HL-60 (cell line): ENCODE data around the gene NOX5.

Experiments
- DNase-seq, 2 experiments: peaks; one replicate each; pipeline ENCODE4 v3.0.0-alpha.2; 2010 to 2020; ENCODE audit warnings: low read depth in 1 of 2, low spot score in 1 of 2
- H3K27ac ChIP-seq: fragments of 250-450 bp; sonication (Bioruptor Pico); replicated peaks from 2 replicates; pipeline ENCODE4 v1.5.1; 2020; ENCODE audit warnings: mild to moderate bottlenecking, moderate library complexity
- H3K27me3 ChIP-seq: fragments of 250-450 bp; sonication (Bioruptor Pico); 2 replicates; pipeline ENCODE4 v1.5.1; 2021; ENCODE audit warnings: mild to moderate bottlenecking, moderate library complexity; ENCODE audit not compliant: insufficient read depth, poor library complexity, severe bottlenecking
- H3K4me3 ChIP-seq: replicated peaks from 2 replicates; pipeline ENCODE4 v1.5.1; 2011; ENCODE audit warnings: mild to moderate bottlenecking, control low read depth, low read length; ENCODE audit not compliant: insufficient read depth
- GABPA ChIP-seq: IDR thresholded peaks from 2 replicates; pipeline ENCODE4 v1.6.1; 2012; ENCODE audit warnings: low read depth
- POLR2AphosphoS5 ChIP-seq: IDR thresholded peaks from 2 replicates; pipeline ENCODE4 v1.6.1; 2012; ENCODE audit warnings: low read depth
- SPI1 ChIP-seq: IDR thresholded peaks from 2 replicates; pipeline ENCODE4 v1.6.1; 2012; ENCODE audit warnings: low read depth, mild to moderate bottlenecking, borderline replicate concordance
- TF ChIP-seq, protein P1 (sequence below): IDR thresholded peaks from one replicate; pipeline ENCODE4 v1.5.1; 2011; ENCODE audit warnings: low read length, control low read depth, inconsistent platforms; ENCODE audit not compliant: insufficient read depth
- TF ChIP-seq, protein P2 (sequence below): IDR thresholded peaks from 2 replicates; pipeline ENCODE4 v1.6.1; 2012; ENCODE audit warnings: low read depth; ENCODE audit not compliant: insufficient replicate concordance

The NOX5 gene

DNA sequence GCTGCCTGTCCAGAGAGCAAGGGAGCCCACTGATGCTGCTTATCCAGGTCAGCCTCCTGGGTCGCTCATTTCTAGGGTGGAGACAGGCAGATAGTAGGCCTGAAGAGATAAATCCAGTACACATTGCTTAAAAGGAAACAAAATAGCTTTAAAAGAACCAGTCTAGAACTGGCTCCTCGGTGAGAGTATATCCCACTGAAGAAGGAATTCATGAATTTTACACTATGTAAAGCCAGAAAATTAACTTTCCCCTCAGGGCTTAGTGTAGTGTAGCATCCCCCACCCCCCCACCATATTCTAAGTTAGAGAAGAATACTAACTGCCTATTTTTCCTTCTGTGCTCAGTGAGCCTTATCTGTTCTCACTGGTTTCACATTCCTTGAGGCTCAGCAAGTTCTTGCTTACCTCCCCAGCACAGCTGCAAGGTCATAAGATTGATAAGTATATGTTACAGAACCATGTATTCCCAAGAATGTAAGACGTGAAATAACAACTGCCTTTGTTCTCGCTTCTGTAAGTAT lies 30.5 kb upstream of the NOX5 start:
- no peak overlapping the region for H3K27ac ChIP-seq
- H3K4me3 ChIP-seq: no peak overlapping the region
- no peak for DNase-seq
- no peak for TF ChIP-seq GABPA
- TF ChIP-seq, protein P1, sequence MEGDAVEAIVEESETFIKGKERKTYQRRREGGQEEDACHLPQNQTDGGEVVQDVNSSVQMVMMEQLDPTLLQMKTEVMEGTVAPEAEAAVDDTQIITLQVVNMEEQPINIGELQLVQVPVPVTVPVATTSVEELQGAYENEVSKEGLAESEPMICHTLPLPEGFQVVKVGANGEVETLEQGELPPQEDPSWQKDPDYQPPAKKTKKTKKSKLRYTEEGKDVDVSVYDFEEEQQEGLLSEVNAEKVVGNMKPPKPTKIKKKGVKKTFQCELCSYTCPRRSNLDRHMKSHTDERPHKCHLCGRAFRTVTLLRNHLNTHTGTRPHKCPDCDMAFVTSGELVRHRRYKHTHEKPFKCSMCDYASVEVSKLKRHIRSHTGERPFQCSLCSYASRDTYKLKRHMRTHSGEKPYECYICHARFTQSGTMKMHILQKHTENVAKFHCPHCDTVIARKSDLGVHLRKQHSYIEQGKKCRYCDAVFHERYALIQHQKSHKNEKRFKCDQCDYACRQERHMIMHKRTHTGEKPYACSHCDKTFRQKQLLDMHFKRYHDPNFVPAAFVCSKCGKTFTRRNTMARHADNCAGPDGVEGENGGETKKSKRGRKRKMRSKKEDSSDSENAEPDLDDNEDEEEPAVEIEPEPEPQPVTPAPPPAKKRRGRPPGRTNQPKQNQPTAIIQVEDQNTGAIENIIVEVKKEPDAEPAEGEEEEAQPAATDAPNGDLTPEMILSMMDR: no peak
- TF ChIP-seq, protein P2, sequence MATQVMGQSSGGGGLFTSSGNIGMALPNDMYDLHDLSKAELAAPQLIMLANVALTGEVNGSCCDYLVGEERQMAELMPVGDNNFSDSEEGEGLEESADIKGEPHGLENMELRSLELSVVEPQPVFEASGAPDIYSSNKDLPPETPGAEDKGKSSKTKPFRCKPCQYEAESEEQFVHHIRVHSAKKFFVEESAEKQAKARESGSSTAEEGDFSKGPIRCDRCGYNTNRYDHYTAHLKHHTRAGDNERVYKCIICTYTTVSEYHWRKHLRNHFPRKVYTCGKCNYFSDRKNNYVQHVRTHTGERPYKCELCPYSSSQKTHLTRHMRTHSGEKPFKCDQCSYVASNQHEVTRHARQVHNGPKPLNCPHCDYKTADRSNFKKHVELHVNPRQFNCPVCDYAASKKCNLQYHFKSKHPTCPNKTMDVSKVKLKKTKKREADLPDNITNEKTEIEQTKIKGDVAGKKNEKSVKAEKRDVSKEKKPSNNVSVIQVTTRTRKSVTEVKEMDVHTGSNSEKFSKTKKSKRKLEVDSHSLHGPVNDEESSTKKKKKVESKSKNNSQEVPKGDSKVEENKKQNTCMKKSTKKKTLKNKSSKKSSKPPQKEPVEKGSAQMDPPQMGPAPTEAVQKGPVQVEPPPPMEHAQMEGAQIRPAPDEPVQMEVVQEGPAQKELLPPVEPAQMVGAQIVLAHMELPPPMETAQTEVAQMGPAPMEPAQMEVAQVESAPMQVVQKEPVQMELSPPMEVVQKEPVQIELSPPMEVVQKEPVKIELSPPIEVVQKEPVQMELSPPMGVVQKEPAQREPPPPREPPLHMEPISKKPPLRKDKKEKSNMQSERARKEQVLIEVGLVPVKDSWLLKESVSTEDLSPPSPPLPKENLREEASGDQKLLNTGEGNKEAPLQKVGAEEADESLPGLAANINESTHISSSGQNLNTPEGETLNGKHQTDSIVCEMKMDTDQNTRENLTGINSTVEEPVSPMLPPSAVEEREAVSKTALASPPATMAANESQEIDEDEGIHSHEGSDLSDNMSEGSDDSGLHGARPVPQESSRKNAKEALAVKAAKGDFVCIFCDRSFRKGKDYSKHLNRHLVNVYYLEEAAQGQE: no peak
- TF ChIP-seq SPI1: no peak
- TF ChIP-seq POLR2AphosphoS5: no peak
- no peaks in the 10 kb centered on the region for H3K27me3 ChIP-seq

DNA sequence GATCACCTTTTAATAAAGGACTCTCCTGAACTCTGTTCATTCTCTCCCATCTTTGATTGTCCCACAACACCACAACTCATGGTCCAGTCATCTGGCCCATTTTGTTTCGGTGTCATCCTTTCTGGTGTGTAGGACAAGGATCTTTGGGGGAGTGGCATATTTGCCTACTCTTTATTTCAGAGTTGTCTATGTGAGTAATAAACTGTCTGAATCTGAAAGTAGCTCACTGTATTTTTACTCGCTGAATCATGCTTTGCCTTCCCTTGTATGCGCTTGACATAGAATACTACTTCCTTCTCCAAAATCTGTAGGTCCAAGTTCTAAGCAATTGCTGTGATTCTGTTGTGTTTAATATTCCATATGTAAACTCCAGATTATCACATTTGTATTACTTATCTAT lies 29.9 kb upstream of the NOX5 start:
- TF ChIP-seq POLR2AphosphoS5 (no peak), SPI1 (no peak), GABPA (no peak)
- TF ChIP-seq, protein P1: no peak
- TF ChIP-seq, protein P2: no peak
- no peak for DNase-seq
- Histone ChIP-seq H3K27ac (no peak overlapping the region), H3K4me3 (no peak overlapping the region), H3K27me3 (no peaks in the 10 kb centered on the region)

DNA sequence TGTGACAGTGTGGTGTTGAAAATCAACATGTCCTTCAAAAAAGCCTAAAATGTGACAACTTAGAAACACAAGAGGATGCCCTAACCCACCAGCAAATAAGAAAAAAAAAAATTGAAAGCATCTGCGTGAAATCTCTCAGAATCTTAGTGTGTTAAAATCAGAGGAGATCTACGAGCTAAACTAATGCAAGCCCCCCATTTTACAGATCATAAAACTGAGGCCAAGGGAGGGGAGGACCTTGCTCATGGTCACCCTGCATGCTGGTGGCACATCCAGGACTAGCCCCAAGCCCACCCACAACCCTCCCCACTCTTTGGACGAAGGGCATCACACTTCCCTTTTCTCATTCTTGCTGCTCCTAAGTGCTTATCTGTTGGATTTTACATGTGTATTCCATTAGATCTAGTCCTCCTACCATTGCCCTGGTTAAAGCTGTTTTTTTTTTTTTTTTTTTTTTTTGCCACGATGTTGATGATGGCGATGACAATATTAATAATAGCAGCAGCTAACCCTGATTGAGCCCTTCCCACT lies 29.1 kb upstream of the NOX5 start:
- no peak for DNase-seq
- no peak overlapping the region for H3K4me3 ChIP-seq
- H3K27ac ChIP-seq: no peak overlapping the region
- TF ChIP-seq SPI1 (peak; percentile 60), GABPA (no peak), POLR2AphosphoS5 (no peak)
- TF ChIP-seq, protein P1: no peak
- no peaks in the 10 kb centered on the region for H3K27me3 ChIP-seq

DNA sequence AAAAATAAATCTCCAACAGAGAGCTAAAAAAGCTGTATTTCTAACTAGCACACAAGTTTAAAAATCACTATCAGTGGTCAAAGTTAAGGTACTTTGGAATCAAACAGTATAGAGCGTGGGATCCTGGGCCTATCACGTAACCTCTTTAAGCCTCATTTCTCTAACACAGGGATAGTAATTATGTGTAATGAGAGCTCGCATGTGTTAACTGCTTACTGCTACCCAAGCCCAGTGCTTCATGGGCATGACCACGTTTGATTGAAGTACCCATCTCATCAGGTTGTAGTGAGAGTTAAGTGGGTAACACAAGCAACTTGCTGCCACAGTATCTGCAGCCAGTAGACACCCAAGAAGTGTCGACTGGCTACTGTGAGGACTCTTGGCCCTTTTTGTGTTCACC lies 28.2 kb upstream of the NOX5 start:
- TF ChIP-seq SPI1 (no peak), GABPA (no peak), POLR2AphosphoS5 (no peak)
- TF ChIP-seq, protein P2: no peak
- TF ChIP-seq, protein P1: no peak
- Histone ChIP-seq H3K4me3 (no peak overlapping the region), H3K27me3 (no peaks in the 10 kb centered on the region), H3K27ac (no peak overlapping the region)
- DNase-seq: no peak
